ENCODE measurements around the gene XXYLT1.

- TF ChIP-seq POLR2A (IDR thresholded peaks at IDR 0.05) (no peak), CTCF (IDR thresholded peaks at IDR 0.05) (no peak)
These were observed 93.4 kb downstream of the XXYLT1 start for GRCh38 chr3:195177422-195178123.

All from adrenal gland (tissue), 5 donors.